B cell (primary cell): ENCODE data around the gene CACNB4. TPM values are rescaled to one million over a fixed set of nuclear protein-coding genes. Genes with fewer than 3 reads are reported as not detected.

Source experiments
- ATAC-seq: fragments of 200-7000 bp; cut with Tn5 transposase; one replicate; pipeline ENCODE4 v1.10.0; 2021; ENCODE audit warnings: low read depth, mild to moderate bottlenecking, moderate number of reproducible peaks, moderate library complexity
- CTCF ChIA-PET: fragments of 350-600 bp; sonication (Branson Sonifier 250); formaldehyde crosslinking; loops from one replicate; lab custom pipeline; 2021; ENCODE audit warnings: antibody characterized with exemption, inconsistent platforms; lab: Charles Lee
- POLR2A ChIA-PET: fragments of 350-600 bp; sonication (Branson Sonifier 250); formaldehyde crosslinking; loops from one replicate; lab custom pipeline; 2021; ENCODE audit warnings: antibody characterized with exemption; lab: Charles Lee
- DNase-seq: peaks from one replicate; pipeline ENCODE4 v3.0.0; 2013
- H2AFZ ChIP-seq: 2 replicates; pipeline ENCODE4 v1.6.1; 2012; ENCODE audit warnings: mild to moderate bottlenecking, low read depth, low read length; ENCODE audit not compliant: insufficient read depth, poor library complexity, severe bottlenecking
- H3K27ac ChIP-seq, 2 donors: 1 replicate in 1 of 2; 2 replicates in 1 of 2; pipeline ENCODE4 v1.5.1; 2012 to 2013; ENCODE audit warnings: low read length in 2 of 2, mild to moderate bottlenecking in 2 of 2, moderate library complexity in 1 of 2
- H3K27me3 ChIP-seq, 4 experiments: fragments of 200-600 bp in 1 of 4; sonication (generic) in 1 of 4; replicated peaks in 1 of 4; 1 replicate in 2 of 4; 2 replicates in 2 of 4; pipeline versions ENCODE4 v1.6.1 to v1.7.0; 2013 to 2016; ENCODE audit warnings: low read length in 3 of 4, mild to moderate bottlenecking in 2 of 4, mixed read lengths in 1 of 4, moderate library complexity in 1 of 4; ENCODE audit not compliant: insufficient read depth in 4 of 4, control insufficient read depth in 3 of 4; ENCODE audit errors: control extremely low read depth in 1 of 4
- H3K36me3 ChIP-seq, 2 experiments: replicated peaks in 1 of 2; 1 replicate in 1 of 2; 2 replicates in 1 of 2; pipeline versions ENCODE4 v1.6.1 to v1.7.1; 2013; ENCODE audit warnings: low read length in 1 of 2; ENCODE audit not compliant: insufficient read depth in 2 of 2, control insufficient read depth in 1 of 2; ENCODE audit errors: control extremely low read depth in 1 of 2, extremely low read depth in 1 of 2
- H3K4me1 ChIP-seq, 2 donors: fragments of 200-600 bp in 1 of 2; sonication (generic) in 1 of 2; 1 replicate in 1 of 2; 2 replicates in 1 of 2; pipeline versions ENCODE4 v1.5.1 to v1.6.1; 2013 to 2017; ENCODE audit warnings: low read length in 2 of 2; ENCODE audit not compliant: control insufficient read depth in 2 of 2, insufficient read depth in 2 of 2
- H3K4me2 ChIP-seq: replicated peaks from 2 replicates; pipeline ENCODE3; 2012; ENCODE audit warnings: mild to moderate bottlenecking, low read depth, low read length; ENCODE audit not compliant: poor library complexity, severe bottlenecking
- H3K4me3 ChIP-seq, 5 experiments: fragments of 200-600 bp in 1 of 5; sonication (generic) in 1 of 5; 1 replicate in 3 of 5; 2 replicates in 2 of 5; pipeline versions ENCODE4 v1.5.1 to v1.7.0; 2011 to 2016; ENCODE audit warnings: low read length in 4 of 5, mild to moderate bottlenecking in 4 of 5, low read depth in 2 of 5, control low read depth in 1 of 5, moderate library complexity in 1 of 5; ENCODE audit not compliant: insufficient read depth in 1 of 5; ENCODE audit errors: control extremely low read depth in 1 of 5, extremely low read depth in 1 of 5
- H3K79me2 ChIP-seq: fragments of 200-600 bp; sonication (generic); one replicate; pipeline ENCODE4 v1.6.0; 2016; ENCODE audit warnings: low read length; ENCODE audit not compliant: control insufficient read depth, insufficient read depth
- H3K9ac ChIP-seq: fragments of 200-600 bp; sonication (generic); 2 replicates; pipeline ENCODE4 v1.6.1; 2017; ENCODE audit warnings: mild to moderate bottlenecking, low read length, moderate library complexity
- H3K9me3 ChIP-seq, 3 donors: one replicate each; pipeline versions ENCODE4 v1.6.1 to v1.7.1; 2013; ENCODE audit warnings: low read length in 2 of 3; ENCODE audit not compliant: control insufficient read depth in 2 of 3, insufficient read depth in 1 of 3; ENCODE audit errors: control extremely low read depth in 1 of 3
- H4K20me1 ChIP-seq: 2 replicates; pipeline ENCODE4 v1.6.0; 2012; ENCODE audit warnings: mild to moderate bottlenecking, low read length; ENCODE audit not compliant: insufficient read depth, control insufficient read depth, poor library complexity, severe bottlenecking
- H3K27ac Mint-ChIP-seq: one replicate; pipeline ENCODE4 v1.8.0; 2021; ENCODE audit warnings: mixed read lengths
- H3K27me3 Mint-ChIP-seq: one replicate; pipeline ENCODE4 v1.8.0; 2021; ENCODE audit warnings: mixed read lengths
- H3K4me1 Mint-ChIP-seq: one replicate; pipeline ENCODE4 v1.8.0; 2021; ENCODE audit warnings: mixed read lengths
- H3K4me3 Mint-ChIP-seq: one replicate; pipeline ENCODE4 v1.8.0; 2021; ENCODE audit warnings: mixed read lengths
- H3K9me3 Mint-ChIP-seq: one replicate; pipeline ENCODE4 v1.8.0; 2022; ENCODE audit warnings: mixed read lengths; ENCODE audit not compliant: insufficient read depth
- EZH2 ChIP-seq: IDR thresholded peaks from 2 replicates; pipeline ENCODE4 v1.6.1; 2012; ENCODE audit warnings: borderline replicate concordance, low read depth, mild to moderate bottlenecking, moderate library complexity, low read length; ENCODE audit not compliant: insufficient read depth, poor library complexity, severe bottlenecking
- WGBS: methylation state at CpG from one replicate; pipeline ENCODE4 v1.1.5; 2013; ENCODE audit warnings: missing lambda C conversion rate; ENCODE audit not compliant: insufficient coverage; 5-methylcytosine and 5-hydroxymethylcytosine counted together
- intact Hi-C: fragments of 100-400 bp; cut with micrococcal nuclease; formaldehyde crosslinking; loops from one replicate; pipeline ENCODE4 v1.10.0; 2022
- polyA plus RNA-seq: library from polyadenylated mRNA; depleted of rRNA; stranded (reverse); fragments of >200 nt; gene quantifications from 2 replicates; pipeline ENCODE4 v1.2.3, GENCODE V29; 2012
- total RNA-seq, 2 donors: library from RNA; stranded (reverse); fragments of 120-200 nt in 1 of 2; gene quantifications; 1 replicate in 1 of 2; 2 replicates in 1 of 2; pipeline versions ENCODE4 v1.2.3 to v1.2.4, GENCODE V29; 2013 to 2022
- TF ChIP-seq, protein P1 (sequence below): fragments of 200-600 bp; IDR thresholded peaks from one replicate; pipeline ENCODE4 v1.8.0; 2022; ENCODE audit warnings: antibody characterized with exemption, mild to moderate bottlenecking

Gene CACNB4
- total and polyA plus RNA-seq, 2 donors (not counting 1 experiment from before 2014, with no cell fraction given) = 0.12 to 1.4 TPM

GRCh38 chr2:151946250-151946884, 152.5 kb downstream of the CACNB4 start:
- no peaks in the 10 kb centered on the region for H3K36me3 ChIP-seq
- WGBS = 75% methylated on average over 4 of the region's 6 CpGs
- ChIA-PET POLR2A (no interaction called here), CTCF (interaction anchor here (0.7 to 2.4 kb wide), 3 partner anchors 14 to 143 kb away, joined by 3 to 8 read pairs (median 4); no protein-coding TSS in a partner anchor)
- Mint-ChIP-seq H3K27me3 (peaks cover 7% of the 10 kb centered on the region), H3K4me3 (no peak overlapping the region), H3K27ac (no peak overlapping the region), H3K4me1 (peaks cover 14% of the 10 kb centered on the region), H3K9me3 (peaks cover 6% of the 10 kb centered on the region)
- no peak overlapping the region for H3K4me3 ChIP-seq
- no peaks in the 10 kb centered on the region for H4K20me1 ChIP-seq
- peaks cover 0 to 7% (median 3%) of the 10 kb centered on the region in 3 donors for H3K9me3 ChIP-seq
- ATAC-seq = no peak
- peaks cover 7 to 8% of the 10 kb centered on the region in 2 donors for H3K4me1 ChIP-seq
- no peak overlapping the region for H2AFZ ChIP-seq
- H3K79me2 ChIP-seq = no peaks in the 10 kb centered on the region
- intact Hi-C loops = no loop called here
- H3K9ac ChIP-seq = no peak overlapping the region
- H3K27me3 ChIP-seq = no peaks in the 10 kb centered on the region
- TF ChIP-seq, protein P1, sequence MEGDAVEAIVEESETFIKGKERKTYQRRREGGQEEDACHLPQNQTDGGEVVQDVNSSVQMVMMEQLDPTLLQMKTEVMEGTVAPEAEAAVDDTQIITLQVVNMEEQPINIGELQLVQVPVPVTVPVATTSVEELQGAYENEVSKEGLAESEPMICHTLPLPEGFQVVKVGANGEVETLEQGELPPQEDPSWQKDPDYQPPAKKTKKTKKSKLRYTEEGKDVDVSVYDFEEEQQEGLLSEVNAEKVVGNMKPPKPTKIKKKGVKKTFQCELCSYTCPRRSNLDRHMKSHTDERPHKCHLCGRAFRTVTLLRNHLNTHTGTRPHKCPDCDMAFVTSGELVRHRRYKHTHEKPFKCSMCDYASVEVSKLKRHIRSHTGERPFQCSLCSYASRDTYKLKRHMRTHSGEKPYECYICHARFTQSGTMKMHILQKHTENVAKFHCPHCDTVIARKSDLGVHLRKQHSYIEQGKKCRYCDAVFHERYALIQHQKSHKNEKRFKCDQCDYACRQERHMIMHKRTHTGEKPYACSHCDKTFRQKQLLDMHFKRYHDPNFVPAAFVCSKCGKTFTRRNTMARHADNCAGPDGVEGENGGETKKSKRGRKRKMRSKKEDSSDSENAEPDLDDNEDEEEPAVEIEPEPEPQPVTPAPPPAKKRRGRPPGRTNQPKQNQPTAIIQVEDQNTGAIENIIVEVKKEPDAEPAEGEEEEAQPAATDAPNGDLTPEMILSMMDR = no peak
- TF ChIP-seq EZH2 = no peak
- no peak for DNase-seq
- H3K4me2 ChIP-seq = no peak overlapping the region
- no peak overlapping the region for H3K27ac ChIP-seq

DNA sequence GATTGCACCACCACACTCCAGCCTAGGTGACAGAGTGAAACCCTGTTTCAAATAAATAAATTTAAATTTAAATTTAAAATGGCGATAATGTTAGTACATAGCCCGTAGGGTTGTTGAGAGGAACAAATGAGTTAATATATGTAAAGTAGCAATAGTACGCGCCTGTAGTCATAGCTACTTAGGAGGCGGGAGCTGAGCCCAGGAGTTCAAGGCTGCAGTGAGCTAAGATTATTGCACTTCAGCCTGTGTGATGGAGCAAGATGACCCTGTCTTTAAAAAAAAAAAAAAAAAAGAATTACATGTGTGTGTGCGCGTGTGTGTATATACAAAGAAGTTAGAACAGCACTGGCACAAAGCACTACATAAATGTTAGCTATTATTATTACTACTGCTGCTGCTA, 153.2 kb downstream of the CACNB4 start:
- ChIA-PET POLR2A (no interaction called here), CTCF (interaction anchor here (0.7 to 0.8 kb wide), 2 partner anchors 14 to 142 kb away, joined by 3 to 4 read pairs; no protein-coding TSS in a partner anchor)
- Histone ChIP-seq H3K4me1 (peaks cover 7 to 8% of the 10 kb centered on the region in 2 donors), H3K4me3 (no peak overlapping the region), H3K4me2 (no peak overlapping the region), H2AFZ (no peak overlapping the region), H3K9ac (no peak overlapping the region), H3K79me2 (no peaks in the 10 kb centered on the region), H3K36me3 (no peaks in the 10 kb centered on the region), H3K27me3 (no peaks in the 10 kb centered on the region), H3K27ac (no peak overlapping the region), H3K9me3 (peaks cover 0 to 7% (median 3%) of the 10 kb centered on the region in 3 donors), H4K20me1 (no peaks in the 10 kb centered on the region)
- H3K9me3 Mint-ChIP-seq = peaks cover 6% of the 10 kb centered on the region
- intact Hi-C loops = no loop called here
- no peak overlapping the region for H3K4me3 Mint-ChIP-seq
- ATAC-seq = no peak
- peaks cover 6% of the 10 kb centered on the region for H3K27me3 Mint-ChIP-seq
- DNase-seq = no peak
- 92% methylated on average over 4 of the region's 7 CpGs for WGBS
- no peak overlapping the region for H3K27ac Mint-ChIP-seq
- no peak for TF ChIP-seq EZH2
- TF ChIP-seq, protein P1 = no peak
- H3K4me1 Mint-ChIP-seq = peaks cover 14% of the 10 kb centered on the region
